HG02798 (cell line): ENCODE measurements around the gene TP53TG3D.
"Not testable (repeated sequence)": the region's sequence is repeated elsewhere in the genome, so short reads cannot be mapped to it uniquely, and the experiment has no call there.

Source experiments
- ATAC-seq: cut with Tn5 transposase; IDR thresholded peaks from one replicate; pipeline ENCODE4 v1.9.1; 2021; ENCODE audit warnings: mild to moderate bottlenecking; ENCODE audit not compliant: unreplicated experiment, poor library complexity

The TP53TG3D gene, protein sequence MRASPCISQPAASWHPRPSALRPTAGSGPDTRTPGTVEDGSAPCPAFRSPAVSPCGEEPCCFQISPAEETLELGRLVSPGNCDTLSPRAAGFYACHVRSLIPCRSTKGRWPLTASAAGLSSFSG

DNA sequence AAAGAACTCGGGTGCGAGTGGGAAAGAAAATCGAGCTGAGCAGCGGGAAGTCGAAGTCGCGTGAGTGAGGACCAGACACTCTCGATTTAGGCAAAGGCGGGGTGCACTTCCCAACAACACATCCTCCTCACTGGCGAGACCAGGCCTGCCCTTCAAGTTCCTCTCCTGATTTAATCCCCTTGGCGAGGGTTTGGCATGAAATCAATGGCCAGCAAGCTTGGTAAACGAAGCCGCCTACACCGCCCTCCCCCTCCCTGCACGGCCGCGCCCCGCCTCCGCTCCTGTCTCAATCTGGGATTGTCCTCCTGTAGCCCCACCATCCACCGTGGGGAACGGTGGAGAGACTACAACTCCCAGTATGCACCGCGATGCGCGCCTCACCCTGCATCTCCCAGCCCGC, at the start of gene TP53TG3D:
TP53TG3D (plus strand) TSS at position 301 of the 400 bp plus-strand sequence; CDS start at position 369, 68 bp downstream.
- not testable (repeated sequence) for ATAC-seq

DNA sequence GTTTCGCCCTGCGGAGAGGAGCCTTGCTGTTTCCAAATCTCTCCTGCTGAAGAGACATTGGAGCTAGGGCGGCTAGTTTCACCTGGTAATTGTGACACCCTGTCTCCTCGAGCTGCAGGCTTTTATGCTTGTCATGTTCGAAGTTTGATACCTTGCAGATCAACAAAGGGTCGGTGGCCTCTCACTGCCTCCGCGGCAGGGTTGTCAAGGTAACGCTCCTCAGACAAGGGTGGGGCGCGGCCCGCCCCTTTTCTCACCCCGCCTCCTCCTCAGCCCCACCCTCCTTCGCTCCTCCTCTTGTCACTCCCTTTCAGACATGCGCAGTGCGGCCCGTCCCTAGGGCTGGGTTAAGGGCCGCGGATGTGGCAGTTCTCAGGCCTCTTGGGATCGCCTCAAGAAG, 421 bp downstream of the TP53TG3D start:
- not testable (repeated sequence) for ATAC-seq

DNA sequence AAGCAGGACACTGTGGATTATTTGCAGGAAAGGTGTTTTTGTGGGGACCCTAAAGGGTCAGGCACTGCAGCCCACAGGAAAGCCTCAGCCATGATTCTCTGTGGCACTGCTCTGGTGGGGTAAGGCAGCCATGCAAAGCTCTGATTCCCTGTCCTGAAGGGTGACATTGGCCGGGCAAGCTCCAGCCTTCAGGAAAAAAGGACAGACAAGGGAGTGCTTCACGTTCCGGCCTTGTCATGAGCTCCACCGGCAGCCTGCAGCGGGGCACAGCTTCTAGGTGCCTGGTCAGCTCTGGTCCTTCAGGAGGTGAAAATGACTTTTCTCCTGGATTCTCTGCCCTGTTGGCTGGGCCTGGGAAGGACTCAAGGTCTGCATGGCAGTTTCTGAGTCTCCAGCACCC, 8.4 kb downstream of the TP53TG3D start:
- not testable (repeated sequence) for ATAC-seq

DNA sequence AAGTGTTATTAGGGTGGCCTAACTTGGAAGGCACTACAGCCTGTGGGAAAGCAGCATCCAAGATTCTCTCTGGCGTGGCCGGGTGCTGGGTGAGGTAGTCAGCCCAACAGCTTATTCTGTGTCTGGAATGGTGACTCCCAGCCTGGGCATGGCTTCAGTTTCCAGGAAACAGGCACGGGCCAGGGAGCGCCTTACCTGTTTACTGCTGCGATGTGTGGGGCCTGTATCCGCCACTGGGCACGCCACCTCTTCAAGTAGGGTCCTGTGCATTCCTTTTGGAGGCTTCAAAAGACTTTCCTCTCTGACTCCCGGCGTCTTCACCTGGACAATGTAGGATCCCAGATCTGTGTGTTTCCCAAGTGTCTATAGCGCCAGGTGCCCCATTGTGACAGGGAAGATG, 10.5 kb downstream of the TP53TG3D start:
- not testable (repeated sequence) for ATAC-seq

DNA sequence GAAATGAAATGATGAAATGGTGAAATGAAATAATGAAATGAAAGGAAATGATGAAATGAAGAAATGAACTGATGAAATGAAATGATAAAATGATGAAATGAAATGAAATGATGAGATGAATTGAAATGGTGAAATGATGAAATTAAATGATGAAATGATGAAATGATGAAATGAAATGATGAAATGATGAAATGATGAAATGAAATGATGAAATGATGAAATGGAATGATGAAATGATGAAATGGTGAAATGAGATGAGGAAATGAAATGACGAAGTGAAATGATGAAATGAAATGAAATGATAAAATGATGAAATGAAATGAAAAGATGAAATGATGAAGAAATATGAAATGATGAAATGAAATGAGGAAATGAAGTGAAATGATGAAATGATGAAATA, 28.8 kb downstream of the TP53TG3D start:
- not testable (repeated sequence) for ATAC-seq

DNA sequence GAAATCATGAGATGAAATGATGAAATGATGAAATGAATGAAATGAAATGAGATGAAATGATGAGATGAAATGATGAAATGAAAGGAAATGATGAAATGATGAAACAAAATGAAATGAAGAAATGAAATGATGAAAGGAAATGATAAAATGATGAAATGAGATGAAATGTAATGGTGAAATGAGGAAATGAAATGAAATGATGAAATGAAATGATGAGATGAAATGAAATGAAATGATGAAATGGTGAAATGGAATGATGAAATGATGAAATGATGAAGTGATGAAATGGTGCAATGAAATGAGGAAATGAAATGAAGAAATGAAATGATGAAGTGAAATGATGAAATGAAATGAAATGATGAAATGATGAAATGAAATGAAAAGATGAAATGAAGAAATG, 29.9 kb downstream of the TP53TG3D start:
- not testable (repeated sequence) for ATAC-seq

DNA sequence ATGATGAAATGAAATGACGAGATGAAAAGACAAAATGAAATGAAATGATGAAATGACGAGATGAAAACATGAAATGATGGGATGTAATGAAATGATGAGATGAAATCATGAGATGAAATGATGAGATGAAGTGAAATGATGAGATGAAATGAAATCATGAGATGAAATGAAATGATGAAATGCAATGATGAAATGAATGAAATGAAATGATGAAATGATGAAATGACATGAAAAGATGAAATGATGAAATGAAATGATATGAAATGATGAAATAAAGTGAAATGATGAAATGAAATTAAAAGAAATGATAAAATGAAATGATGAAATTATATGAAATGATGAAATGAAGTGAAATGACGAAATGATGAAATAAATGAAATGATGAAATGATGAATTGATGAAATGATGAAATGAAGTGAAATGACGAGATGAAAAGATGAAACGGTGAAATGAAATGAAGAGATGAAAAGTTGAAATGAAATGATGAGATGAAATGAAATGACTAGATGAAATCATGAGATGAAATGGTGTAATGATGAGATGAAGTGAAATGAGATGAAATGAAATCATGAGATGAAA, 30.9 kb downstream of the TP53TG3D start:
- not testable (repeated sequence) for ATAC-seq

DNA sequence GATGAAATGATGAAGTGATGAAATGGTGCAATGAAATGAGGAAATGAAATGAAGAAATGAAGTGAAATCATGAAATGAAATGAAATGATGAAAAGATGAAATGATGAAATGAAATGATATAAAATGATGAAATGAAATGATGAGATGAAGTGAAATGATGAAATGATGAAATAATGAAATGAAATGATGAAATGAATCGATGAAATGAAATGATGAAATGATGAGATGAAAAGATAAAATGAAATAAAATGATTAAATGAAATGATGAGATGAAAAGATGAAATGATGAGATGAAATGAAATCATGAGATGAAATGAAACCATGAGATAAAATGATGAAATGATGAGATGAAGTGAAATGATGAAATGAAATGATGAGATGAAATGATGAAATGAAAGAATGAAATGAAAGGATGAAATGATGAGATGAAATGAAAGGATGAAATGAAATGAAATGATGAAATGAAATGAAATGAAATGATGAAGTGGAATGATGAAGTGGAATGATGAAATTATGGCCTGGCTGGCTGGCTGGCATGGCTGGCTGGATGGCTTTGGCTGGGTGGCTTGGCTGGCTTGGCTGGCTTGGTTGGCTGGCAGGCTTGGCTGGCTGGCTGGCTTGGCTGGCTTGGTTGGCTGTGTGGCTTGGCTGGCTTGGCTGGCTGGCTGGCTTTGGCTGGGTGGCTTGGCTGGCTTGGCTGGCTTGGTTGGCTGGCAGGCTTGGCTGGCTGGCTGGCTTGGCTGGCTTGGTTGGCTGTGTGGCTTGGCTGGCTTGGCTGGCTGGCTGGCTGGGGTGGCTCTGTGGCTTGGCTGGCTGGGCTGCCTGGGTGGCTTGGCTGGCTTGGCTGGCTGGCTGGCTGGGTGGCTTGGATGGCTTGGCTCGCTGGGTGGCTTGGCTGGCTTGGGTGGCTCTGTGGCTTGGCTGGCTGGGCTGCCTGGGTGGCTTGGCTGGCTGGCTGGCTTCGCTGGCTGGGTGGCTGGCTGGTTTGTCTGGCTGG, 32.0 kb downstream of the TP53TG3D start:
- not testable (repeated sequence) for ATAC-seq

DNA sequence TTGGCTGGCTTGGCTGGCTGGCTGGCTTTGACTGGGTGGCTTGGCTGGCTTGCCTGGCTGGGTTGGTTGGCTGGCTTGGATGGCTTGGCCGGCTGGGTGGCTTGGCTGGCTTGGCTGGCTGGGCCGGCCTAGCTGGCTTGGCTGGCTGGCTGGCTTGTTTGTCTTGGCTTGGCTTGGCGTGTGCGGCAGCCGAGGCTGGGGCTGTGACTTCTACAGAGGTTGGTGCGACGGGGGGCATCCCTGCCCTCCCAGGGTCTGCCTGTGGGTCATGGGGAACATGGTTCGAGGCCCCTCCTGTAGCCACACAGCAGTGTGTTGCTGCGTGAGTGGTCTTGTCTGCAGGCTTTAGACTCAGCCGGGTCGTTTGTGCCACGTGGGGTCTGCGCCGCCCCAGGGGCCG, 33.1 kb downstream of the TP53TG3D start:
- ATAC-seq = not testable (repeated sequence)

DNA sequence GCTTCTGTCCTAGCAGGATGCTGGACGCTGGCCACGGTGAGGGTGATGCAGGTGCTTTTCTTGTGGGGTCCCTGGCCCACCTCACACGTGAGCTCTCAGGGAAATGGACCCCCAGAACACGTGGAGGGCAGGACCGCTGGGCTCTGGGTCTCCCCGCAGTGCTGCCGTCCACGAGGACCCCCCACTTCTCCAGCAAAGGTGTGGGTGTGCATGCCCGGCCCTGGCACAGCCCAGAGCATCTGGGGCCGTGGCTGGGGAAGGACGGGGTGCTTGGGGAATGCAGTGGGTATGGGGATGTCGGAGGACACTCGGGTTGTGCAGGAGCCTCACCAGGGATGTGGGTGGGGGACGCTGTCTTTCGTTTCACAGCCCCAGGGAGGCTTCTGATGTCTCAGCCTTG, 34.7 kb downstream of the TP53TG3D start:
- not testable (repeated sequence) for ATAC-seq

DNA sequence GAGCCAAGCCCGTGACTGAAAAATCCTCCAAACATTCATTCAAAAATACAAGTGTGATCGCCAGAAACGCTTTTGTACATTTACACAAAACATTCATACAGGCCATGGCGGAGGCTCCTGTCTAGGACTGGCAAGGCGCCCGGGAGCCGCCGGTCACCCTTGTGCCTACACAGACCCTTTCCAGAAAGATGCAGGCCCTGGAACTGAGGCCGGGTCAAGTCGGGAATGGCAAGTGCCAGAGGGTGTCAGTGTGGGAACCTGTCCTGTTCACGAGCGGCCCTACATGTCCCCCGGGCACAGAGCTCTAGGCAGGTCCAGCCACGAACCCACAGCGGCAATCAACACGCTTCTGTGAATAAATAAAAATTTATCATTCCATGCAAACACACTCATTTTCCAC, 36.1 kb downstream of the TP53TG3D start:
- not testable (repeated sequence) for ATAC-seq

DNA sequence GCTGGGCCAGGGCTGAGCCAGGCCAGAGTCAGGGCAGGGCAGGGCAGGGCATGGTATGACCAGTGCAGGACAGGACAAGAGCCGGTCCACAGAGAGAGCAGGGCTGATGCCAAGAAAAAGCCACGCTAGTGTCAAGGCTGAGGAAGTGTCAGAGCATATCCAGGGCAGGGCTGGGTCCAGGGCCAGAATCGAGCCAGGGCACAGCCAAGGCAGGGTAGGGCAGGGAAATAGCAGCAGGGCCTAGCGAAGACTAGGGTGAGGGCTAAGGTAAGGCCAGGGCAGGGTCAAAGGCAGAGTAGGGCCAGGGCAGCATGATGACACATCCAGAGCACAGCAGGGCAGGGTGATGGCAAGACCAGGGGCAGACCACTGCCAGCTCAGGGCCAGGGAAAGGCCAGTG, 49.7 kb downstream of the TP53TG3D start:
- ATAC-seq = not testable (repeated sequence)
